Middle frontal gyrus (tissue), 1 donor: Measurements from ENCODE around the gene RANBP1.

Experiments used
- DNase-seq: peaks from one replicate; pipeline ENCODE4 v3.0.0-alpha.2; 2015; ENCODE audit warnings: low spot score; ENCODE audit errors: extremely low spot score

The RANBP1 gene

GRCh38 chr22:20167643-20168322 is 51.9 kb downstream of the RANBP1 start:
- no peak for DNase-seq

GRCh38 chr22:20169253-20169822 is 53.4 kb downstream of the RANBP1 start:
- no peak for DNase-seq

GRCh38 chr22:20170170-20170569 is 54.3 kb downstream of the RANBP1 start:
- no peak for DNase-seq

- no peak for DNase-seq
Observed at GRCh38 chr22:20171288-20172140, 55.6 kb downstream of the RANBP1 start.

GRCh38 chr22:20172141-20172613 is 56.3 kb downstream of the RANBP1 start:
- no peak for DNase-seq

- no peak for DNase-seq
Observed at GRCh38 chr22:20173246-20173645, 57.3 kb downstream of the RANBP1 start.

- no peak for DNase-seq
Observed at GRCh38 chr22:20173772-20174171, 57.9 kb downstream of the RANBP1 start.

- DNase-seq: no peak
Observed at GRCh38 chr22:20174785-20175596, 59.1 kb downstream of the RANBP1 start.

GRCh38 chr22:20175597-20175900 is 59.6 kb downstream of the RANBP1 start:
- no peak for DNase-seq

GRCh38 chr22:20176421-20177085 is 60.6 kb downstream of the RANBP1 start:
- no peak for DNase-seq
